ENCODE results near the gene PRXL2B.

PRXL2B gene

DNA sequence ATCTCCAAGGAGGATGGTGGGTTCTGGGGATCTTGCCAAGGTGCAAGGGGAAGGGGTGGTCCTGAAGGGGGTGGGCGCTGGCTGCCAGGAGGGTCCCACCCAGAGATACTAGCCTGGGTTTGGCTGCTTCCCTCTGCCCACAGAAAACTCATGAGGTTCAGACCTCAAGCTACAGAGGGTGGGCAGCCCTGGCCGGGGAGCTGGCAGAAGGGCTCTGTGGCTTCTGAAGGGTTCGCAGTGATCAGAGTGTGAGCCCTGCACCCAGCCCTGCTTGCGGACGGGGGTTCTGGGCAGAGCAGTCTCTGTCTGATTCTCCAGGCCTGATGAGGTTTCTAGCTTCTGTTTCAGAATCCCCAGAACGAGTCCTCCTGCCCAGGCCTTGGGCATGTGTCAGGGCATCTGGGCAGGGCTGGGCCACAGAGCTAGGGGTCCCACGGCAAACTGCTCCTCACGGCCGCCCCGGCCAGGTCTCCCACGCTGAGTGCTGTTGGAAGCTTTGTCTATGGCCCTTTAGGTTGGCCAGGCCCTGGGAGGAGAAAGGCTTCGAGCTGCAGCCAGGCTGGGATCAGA, 46.9 kb downstream of the PRXL2B start:
- no peak for DNase-seq (ENCODE audit: low read depth in 4 of 4, low spot score in 1 of 4)

DNA sequence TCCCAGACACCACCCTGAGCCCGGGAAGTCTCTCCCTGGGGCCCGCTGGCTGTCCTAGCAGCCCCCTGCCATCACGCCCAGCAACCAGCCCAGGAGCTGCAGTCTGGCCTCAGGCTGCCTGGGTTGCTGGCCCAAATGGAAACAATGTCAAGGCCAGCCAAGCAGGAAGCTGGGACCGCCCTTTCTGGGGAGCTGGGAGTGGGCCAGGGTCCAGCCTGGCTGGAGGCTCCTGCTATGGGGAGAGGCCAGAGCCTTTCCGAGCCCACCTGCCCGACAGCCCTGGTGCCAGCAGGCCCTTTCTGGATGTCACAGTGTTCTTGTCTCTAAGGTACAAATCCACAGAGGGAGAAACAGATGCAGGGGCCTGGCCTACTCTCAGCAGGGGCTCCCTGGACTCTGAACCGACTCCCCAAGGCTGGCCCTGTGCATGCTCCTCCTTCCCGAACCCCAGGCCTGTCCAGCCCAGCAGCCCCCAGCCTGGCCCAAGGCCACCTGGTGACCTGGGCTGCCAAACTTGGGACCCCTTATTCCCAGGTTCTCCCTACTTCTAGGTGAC, 47.4 kb downstream of the PRXL2B start:
- no peak for DNase-seq (ENCODE audit: low read depth in 4 of 4, low spot score in 1 of 4)

DNA sequence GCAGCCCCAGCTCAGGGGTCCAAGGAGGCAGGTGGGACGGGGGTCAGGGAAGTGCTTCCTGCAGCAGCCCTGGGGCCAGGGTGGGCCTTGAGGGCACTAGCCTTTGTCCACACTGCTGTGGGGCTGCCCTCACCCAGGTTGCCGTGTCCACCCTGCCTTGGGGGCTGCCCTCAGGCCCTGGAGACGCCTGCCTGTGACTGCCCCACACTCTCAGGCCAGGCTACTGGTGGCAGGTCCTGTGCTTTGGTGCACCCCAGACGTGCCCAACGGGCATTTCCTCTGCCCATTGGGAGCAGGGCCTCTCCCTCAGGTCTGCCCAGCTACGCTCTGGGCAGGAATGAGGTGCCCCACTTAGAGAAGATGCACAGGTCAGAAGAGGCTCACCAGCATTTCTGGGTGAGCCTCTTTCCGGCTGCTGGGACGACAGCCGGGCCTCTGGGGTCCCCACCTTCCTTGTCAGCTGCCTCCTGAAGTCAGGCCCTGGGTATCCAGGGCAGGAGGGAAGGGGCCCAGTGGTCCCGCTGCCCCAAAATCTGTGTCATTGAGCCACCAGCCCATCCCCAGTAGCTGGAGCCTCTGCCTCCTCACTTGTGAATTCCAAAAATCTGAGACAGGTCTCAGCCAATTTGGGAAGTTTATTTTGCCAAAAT, 48.9 kb downstream of the PRXL2B start:
- no peak for DNase-seq (ENCODE audit: low read depth in 4 of 4, low spot score in 1 of 4)

DNA sequence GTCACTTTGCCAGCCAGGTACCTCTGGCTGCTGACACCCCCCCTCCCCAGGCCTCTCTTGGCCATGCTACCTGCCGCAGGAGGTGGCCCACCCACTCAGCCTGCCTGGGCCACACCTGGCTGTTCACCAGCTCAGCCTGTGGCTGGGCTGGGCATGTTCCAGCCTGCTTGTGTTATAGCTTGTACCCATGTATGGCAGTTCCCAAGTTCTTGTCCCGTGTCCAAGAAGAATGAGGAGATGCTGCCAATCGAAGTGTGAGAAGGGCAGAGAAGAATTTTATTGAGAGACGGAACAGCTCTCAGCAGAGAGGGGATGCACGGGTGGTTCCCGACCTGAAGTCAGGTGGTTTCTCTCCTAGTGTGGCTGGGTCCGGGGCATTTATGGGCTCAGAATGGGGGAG, 50.2 kb downstream of the PRXL2B start:
- no peak for DNase-seq (ENCODE audit: low read depth in 4 of 4, low spot score in 1 of 4)

DNA sequence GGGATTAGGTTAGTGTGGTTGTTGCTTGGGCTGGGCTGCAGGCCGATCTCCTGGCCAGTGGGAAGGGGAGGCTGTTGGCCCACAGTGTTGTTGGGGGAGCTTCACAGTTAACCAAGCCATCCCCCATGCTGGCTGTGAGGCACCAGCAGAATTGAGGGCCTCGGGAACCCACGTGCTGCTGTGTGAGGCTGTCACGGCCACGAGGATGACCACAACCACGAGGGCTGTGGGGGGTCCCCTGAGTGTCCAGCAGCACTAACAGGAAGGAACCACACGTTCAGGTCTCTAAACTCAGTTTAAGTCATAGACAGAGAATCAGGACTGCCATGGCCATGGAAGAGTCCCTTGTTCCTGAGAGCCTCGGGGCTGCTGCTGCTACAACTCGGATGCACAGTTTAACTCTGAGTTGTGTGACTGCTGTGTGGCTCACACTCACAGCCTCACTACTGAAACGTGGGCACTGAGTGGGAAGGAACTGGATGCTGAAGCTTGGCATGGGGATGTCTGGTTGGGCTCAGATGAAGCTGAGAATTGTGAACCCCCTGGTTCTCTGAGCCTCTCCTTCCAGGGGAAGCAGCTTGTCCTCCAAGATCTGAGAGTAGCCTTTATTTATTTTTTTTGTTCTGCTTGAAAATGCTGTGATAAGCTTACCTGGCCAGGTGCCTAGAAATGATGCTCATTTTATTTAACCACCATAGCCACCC, 51.0 kb downstream of the PRXL2B start:
- DNase-seq (ENCODE audit: low read depth in 4 of 4, low spot score in 1 of 4) = no peak

DNA sequence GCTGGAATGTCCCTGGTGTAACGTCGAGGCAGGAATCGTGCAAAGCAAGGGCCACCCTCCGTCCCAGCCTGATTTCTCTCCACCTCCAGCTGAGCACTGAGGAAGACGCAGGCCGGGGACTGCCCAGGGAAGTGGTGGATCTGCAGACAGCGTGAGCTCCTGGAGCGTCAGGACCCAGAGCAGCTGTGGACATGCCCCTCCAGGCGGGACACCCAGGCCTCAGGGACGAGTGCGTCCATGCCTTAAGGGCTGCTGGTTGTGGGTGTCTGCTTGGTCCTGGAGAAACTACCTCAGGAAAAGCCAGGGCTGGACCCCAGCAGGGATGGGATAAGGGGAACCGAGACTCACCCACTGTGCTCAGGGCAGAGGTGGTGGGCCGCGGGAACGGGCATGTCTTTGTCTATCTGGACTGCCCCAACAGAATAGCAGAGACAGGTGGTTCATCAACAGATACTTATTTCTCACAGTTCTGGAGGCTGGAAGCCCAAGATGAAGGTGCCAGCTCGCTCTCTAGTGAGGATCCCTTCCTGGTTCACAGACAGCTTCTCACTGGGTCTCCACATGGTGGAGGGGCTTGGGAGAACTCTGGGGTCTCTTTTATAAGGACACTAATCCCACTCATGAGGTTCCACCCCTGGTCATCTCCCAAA, 52.0 kb downstream of the PRXL2B start:
- DNase-seq (ENCODE audit: low read depth in 4 of 4, low spot score in 1 of 4) = no peak

DNA sequence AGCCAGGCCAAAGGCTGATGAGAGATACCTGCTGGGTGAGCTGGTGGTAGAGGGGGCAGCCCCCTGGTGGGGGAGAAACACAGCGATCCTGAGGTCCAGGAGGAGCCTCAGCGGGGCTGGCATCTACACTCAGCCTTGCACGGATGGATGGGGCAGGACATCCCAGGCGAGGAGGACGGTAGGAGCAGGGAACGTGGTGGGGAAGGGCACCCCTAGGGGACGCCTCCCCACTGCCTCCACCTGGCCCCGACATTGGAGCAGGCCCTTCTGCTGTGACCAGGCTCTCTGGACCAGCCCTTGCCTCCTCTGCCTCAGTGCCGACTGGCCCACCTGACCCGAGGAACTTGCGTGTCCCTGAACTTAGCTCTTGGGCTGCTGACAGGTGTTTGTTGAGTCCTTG, 52.6 kb downstream of the PRXL2B start:
- no peak for DNase-seq (ENCODE audit: low read depth in 4 of 4, low spot score in 1 of 4)

DNA sequence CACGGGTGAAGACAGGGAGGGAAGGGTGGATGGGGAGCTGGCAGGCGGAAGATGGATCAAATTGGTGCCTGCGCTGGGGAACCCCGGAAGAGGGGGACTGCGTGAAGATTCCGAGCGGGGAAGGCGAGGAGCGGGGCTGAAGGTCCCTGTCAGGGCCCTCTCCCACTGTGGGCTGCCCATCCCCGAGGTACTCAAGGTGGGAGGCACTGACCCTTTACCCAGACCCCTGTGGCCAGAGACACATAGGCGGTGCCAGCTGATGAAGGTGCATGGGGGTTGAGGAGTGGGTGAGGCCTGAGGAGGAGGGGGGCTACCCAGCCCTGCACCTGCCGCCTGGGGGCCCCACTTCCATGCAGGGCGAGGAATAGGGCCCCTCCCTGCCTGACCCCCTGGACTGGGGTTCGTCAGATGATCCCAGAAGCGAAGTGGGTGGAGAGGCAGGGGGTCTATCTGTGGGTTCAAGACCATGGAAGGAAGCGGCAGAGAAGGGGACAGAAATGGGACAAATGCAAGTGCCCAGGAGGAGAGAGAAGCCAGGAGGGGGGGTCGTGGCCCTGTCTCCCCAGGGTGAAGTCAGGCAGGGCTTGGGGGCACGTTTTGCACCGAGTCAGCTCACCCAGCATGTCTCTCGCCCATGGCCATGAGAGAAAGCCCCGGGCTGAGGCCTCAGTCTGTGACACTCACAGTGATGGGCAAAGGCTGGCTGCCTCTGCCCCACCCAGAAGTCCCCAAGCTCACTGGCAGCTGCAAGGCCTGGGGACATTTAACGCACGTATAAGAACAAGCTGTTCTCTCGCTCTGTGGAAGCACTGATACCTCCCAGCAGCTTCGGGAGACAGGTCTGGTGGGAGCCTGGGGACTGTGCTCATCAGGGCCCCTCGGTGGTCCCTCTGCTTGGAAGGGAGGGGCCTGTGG, 53.3 kb downstream of the PRXL2B start:
- no peak for DNase-seq (ENCODE audit: low read depth in 4 of 4, low spot score in 1 of 4)

DNA sequence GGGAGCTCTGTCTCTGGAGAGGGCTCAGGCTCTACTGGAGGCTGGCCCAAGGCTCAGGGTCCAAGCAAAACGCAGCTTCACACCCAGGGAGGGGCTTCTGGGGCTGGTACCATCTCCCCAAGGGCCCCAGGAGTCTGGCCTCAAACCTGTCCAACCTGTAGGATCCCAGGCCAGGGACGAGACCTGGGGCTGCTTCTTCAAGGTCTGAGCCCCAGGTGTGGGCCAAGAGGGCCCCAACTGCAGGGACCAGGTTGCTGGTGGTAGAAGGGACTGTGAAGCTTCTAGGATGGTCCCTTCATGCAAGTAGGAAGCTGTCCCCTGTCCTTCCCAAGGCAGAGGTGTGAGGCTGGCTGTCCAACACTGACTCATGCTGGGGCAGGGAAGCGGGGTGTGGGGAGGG, 54.0 kb downstream of the PRXL2B start:
- no peak for DNase-seq (ENCODE audit: low read depth in 4 of 4, low spot score in 1 of 4)

All from stimulated activated CD4-positive, alpha-beta T cell treated with anti-CD3 and anti-CD28 coated beads, Interleukin-1b, Interleukin-23, amount 100 ng/mL, for 24 hours (primary cell).